Lower lobe of right lung (tissue), 2 donors: ENCODE data around the gene GRM5. TPM values are rescaled to one million over a fixed set of nuclear protein-coding genes. Genes with fewer than 3 reads are reported as not detected.
"Not testable (repeated sequence)": the region's sequence is repeated elsewhere in the genome, so short reads cannot be mapped to it uniquely, and the experiment has no call there.

Experiments used
- ATAC-seq, 2 donors: fragments of 200-7000 bp; cut with Tn5 transposase; one replicate each; pipeline ENCODE4 v1.9.1; 2020 to 2022; ENCODE audit warnings: mild to moderate bottlenecking in 2 of 2, moderate library complexity in 2 of 2
- DNase-seq: peaks from one replicate; pipeline ENCODE4 v3.0.0-alpha.2; 2020
- H3K27ac ChIP-seq: fragments of 200-600 bp; one replicate; pipeline ENCODE4 v1.8.0; 2022
- H3K27me3 ChIP-seq: fragments of 200-600 bp; one replicate; pipeline ENCODE4 v1.8.0; 2022; ENCODE audit warnings: low read depth
- H3K36me3 ChIP-seq: fragments of 200-600 bp; one replicate; pipeline ENCODE4 v1.8.0; 2022; ENCODE audit warnings: mild to moderate bottlenecking
- H3K4me1 ChIP-seq: fragments of 200-600 bp; one replicate; pipeline ENCODE4 v1.8.0; 2022
- H3K4me3 ChIP-seq: fragments of 200-600 bp; one replicate; pipeline ENCODE4 v1.8.0; 2022; ENCODE audit warnings: mild to moderate bottlenecking
- H3K9me3 ChIP-seq: fragments of 200-600 bp; one replicate; pipeline ENCODE4 v1.8.0; 2022
- intact Hi-C: fragments of 100-400 bp; cut with DNase I; formaldehyde crosslinking; loops from one replicate; pipeline ENCODE4 v1.11.0; 2022
- long read RNA-seq: library from polyadenylated mRNA; unstranded; transcript quantifications from one replicate; pipeline ENCODE4 v2.0.0, GENCODE V29; 2021
- total RNA-seq: library from RNA; stranded (reverse); fragmentation: NEBNext Ultra II Directional; extraction: Animal tissue kit (Norgen Biotek cat#: 25700); gene quantifications from one replicate; pipeline ENCODE4 v1.2.1, GENCODE V29; 2021
- TF ChIP-seq, protein P1 (sequence below): fragments of 200-600 bp; IDR thresholded peaks from one replicate; pipeline ENCODE4 v1.8.0; 2022; ENCODE audit warnings: antibody characterized with exemption, mild to moderate bottlenecking
- donor health status: DM: no; HTN: yes; CAD: no; lungs with severe emphysema.

The GRM5 gene
- 0.21 TPM for total RNA-seq
- long read RNA-seq, result 0 reads

DNA sequence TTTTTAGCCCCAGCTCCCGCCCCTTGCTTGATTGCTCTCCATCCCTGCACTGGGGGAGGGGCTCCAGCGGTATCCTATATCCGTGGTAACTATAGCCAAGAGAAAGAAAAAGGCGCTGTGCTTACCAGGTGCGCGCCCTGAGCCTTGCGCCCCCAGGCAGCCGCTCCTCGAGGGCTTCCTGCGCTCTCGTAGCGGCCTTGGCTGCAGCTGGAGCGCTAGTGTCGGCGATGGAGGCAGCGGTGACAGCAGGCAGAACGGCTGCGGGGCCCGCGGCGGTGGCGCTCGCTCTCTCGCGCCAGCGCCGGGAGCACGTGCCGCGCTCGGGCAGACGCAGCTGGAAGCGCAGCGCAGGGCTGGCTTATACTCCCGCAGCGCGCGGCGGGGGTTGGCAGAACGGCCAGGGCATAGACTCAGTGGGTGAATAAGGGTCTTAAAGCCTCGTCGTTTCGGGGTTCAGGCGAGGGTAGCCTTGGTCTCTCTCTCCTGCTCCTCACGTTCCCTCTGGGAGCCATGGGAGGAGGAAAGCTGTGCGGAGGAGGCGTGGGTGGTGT, at the start of gene GRM5:
Gene GRM5, minus strand, starts transcription at position 332 of the 551 bp plus-strand sequence. CDS start 18,110 bp downstream, outside the sequence.
- intact Hi-C loops, H3K36me3 ChIP-seq, H3K4me1 ChIP-seq, ATAC-seq, H3K27me3 ChIP-seq, H3K27ac ChIP-seq, H3K9me3 ChIP-seq, H3K4me3 ChIP-seq: not testable (repeated sequence)
- DNase-seq, result peak; percentile 29

DNA sequence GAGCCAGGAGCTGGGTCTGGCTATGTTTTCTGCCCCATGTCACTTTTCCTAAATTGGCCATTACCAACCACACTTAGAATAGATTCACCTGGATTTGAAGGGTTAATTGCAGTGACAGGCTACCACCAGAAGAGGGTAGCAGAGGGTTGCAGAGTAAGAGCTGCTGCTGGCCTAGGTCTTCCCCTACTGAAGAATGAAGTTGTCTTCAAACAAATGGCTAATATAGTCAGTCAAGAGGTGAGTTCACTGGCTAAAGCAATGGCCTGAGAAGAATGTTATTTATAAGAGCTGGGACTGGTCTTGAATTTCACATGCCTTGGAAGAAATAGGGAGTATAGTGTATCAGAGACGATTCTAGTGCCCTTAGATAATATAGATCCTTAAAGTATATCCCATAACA, 32.2 kb upstream of the GRM5 start:
- intact Hi-C loops, H3K9me3 ChIP-seq, H3K27me3 ChIP-seq, H3K4me1 ChIP-seq, H3K27ac ChIP-seq, DNase-seq, H3K36me3 ChIP-seq, H3K4me3 ChIP-seq: not testable (repeated sequence)
- TF ChIP-seq, protein P1, sequence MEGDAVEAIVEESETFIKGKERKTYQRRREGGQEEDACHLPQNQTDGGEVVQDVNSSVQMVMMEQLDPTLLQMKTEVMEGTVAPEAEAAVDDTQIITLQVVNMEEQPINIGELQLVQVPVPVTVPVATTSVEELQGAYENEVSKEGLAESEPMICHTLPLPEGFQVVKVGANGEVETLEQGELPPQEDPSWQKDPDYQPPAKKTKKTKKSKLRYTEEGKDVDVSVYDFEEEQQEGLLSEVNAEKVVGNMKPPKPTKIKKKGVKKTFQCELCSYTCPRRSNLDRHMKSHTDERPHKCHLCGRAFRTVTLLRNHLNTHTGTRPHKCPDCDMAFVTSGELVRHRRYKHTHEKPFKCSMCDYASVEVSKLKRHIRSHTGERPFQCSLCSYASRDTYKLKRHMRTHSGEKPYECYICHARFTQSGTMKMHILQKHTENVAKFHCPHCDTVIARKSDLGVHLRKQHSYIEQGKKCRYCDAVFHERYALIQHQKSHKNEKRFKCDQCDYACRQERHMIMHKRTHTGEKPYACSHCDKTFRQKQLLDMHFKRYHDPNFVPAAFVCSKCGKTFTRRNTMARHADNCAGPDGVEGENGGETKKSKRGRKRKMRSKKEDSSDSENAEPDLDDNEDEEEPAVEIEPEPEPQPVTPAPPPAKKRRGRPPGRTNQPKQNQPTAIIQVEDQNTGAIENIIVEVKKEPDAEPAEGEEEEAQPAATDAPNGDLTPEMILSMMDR, result peak; percentile 59
- peak; percentile 80 to 88 for ATAC-seq

DNA sequence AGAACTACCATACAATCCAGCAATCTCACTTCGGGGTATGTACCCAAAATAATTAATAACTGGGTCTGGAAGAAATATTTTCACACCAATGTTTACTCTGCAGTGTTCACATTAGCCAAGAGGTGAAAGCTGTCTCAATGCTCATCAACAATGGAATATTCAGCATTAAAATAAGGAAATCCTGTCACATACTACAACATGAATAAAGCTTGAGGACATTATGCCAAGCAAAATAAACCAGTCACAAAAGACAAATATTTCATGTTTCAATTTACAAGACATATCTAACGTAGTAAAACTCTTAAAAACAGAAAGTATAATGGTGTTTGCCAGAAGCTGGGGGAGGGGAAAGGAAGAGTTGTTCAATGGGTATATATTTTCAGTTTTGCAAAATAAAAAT, 28.0 kb upstream of the GRM5 start:
- intact Hi-C loops, H3K27ac ChIP-seq, DNase-seq, H3K4me3 ChIP-seq, H3K36me3 ChIP-seq, H3K9me3 ChIP-seq, H3K27me3 ChIP-seq, ATAC-seq, H3K4me1 ChIP-seq: not testable (repeated sequence)

DNA sequence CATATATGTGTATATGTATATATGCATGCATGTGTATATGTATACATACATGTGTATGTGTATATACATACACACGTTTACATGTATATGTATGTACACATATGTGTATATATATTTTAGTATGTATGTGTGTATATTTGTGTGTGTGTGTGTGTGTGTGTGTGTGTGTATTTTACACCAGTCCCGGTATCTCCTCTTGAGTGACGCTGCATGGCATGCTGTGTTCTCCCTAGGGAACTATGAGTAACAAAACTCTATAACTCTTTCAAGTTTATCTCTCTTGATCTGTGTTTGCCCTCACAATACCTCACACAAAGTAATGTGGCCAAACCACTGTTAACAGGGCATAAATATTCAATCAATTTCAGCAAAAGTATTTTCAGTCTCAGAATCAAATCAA, 19.2 kb upstream of the GRM5 start:
- H3K36me3 ChIP-seq, H3K4me1 ChIP-seq, H3K27me3 ChIP-seq, ATAC-seq, H3K4me3 ChIP-seq, H3K9me3 ChIP-seq, DNase-seq, intact Hi-C loops, H3K27ac ChIP-seq: not testable (repeated sequence)

DNA sequence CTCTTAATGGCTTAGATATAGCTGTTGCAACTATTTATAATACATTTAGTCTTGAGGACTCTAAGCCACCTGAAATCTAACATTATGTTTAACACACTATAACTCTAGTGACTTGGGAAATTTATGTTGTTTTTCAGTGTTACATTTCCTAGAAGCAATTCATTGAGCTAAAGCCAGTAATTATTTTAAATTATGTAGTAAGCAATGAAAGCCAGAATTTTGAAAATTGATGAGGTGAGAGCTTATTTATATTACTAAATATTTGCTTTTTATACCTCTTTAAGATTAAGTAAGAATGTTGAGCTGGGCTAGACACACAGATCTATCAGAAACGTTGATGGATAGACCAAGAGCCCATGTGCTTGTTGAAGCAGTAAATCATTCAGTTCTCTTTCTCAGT, 5.1 kb upstream of the GRM5 start:
- H3K4me1 ChIP-seq, ATAC-seq, H3K4me3 ChIP-seq, H3K27ac ChIP-seq, H3K9me3 ChIP-seq, H3K36me3 ChIP-seq, intact Hi-C loops, DNase-seq, H3K27me3 ChIP-seq: not testable (repeated sequence)

DNA sequence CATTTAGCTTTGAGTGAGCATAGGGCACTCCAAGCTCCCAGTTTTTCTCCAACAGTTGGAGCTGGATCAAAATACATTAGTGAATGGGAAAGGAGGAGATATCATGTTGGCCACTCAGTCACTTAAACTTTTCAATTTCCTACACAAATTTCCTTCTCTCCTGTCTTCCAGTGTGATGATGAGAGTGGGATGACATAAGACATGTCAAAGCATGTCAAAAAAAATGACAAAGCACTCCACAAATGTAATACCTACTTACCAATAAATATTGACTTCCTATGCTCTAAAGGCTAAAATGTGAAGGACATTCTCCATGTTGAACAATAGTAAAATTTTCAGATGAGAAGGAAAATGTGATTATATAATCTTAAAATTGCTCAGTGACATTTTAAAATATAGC, 1.5 kb upstream of the GRM5 start:
- Histone ChIP-seq H3K4me1 (no peaks in the 10 kb centered on the region), H3K9me3 (no peaks in the 10 kb centered on the region), H3K27me3 (peaks cover 5% of the 10 kb centered on the region), H3K36me3 (no peaks in the 10 kb centered on the region), H3K27ac (no peak overlapping the region), H3K4me3 (no peak overlapping the region)
- TF ChIP-seq, protein P1, result no peak
- ATAC-seq, result no peak
- DNase-seq, result no peak
- intact Hi-C loops, result no loop called here

DNA sequence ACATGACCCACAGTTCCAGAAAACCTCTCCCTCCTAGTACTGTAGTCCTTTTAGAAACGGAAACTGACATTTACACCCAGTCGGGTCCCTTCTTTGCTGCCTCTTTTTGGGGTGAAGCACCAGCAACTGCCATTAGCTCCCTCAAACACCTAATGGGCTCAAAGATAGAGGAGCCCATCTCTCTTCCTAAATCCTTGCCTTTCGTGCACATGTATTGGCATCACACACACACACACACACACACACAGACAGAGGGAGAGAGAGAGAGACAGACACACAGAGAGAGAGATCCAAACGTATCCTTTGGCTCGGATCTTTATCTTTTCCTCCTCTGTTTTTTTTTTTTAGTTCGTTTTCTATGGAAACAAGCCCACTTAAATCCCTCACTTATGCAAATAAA, 716 bp downstream of the GRM5 start:
- ATAC-seq (no peak), DNase-seq (no peak)
- intact Hi-C loops, result no loop called here
- Histone ChIP-seq H3K27me3 (peaks cover 5% of the 10 kb centered on the region), H3K4me3 (no peak overlapping the region), H3K9me3 (no peaks in the 10 kb centered on the region), H3K36me3 (no peaks in the 10 kb centered on the region), H3K27ac (no peak overlapping the region), H3K4me1 (no peaks in the 10 kb centered on the region)
- TF ChIP-seq, protein P1, result no peak

DNA sequence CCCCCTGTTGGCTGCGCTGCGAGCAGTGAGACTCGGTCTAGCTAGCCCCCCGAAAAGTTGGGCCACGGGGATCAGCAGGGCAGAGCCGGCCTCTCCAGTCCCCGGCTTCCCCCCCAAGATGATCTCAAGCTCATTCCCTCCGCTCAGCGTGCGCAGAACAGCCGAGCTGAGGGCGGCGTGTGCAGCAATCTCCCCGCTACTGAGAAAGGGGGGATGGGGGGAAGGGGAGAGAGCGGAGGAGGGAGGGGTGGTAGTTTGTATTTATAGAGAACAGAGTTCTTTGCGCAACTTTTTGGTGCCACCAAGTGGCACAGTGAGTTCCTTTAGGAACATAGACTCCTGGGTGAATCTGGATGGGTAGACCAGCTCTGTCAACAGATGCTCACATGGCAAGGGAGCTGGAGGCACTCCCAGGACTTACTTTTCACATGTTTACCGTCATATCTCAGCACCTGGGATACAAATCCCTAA, 2.3 kb downstream of the GRM5 start:
- H3K27me3 ChIP-seq, H3K27ac ChIP-seq, H3K4me1 ChIP-seq, intact Hi-C loops, H3K4me3 ChIP-seq, ATAC-seq, H3K9me3 ChIP-seq, DNase-seq, H3K36me3 ChIP-seq: not testable (repeated sequence)

DNA sequence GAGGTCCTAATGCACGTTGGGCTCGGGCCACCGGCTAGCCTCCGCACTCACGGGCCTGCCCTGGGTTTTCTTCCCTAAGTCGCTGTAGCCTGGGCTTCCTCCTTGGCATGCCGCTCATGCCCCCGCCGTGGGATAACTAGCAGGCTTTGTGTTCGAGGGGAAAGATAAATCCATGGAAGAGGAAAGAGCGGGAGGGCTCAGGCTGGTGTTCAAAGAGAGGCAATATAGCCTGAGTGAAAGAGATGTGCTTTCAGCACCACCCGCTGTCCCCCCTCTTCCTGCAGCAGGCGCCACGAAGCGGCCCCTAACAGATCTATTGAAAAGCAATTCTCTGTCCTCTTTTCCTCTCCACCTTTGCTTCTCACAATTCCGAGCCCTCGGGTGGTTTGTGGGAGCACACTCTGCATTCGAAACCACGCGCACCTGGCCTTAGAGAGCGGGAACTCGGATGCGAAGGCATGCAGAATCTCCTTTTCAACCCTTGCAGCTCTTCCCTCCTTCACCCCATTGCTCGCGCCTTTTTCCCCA, 2.9 kb downstream of the GRM5 start:
- H3K27ac ChIP-seq, H3K4me3 ChIP-seq, intact Hi-C loops, H3K27me3 ChIP-seq, H3K36me3 ChIP-seq, H3K4me1 ChIP-seq, DNase-seq, H3K9me3 ChIP-seq, ATAC-seq: not testable (repeated sequence)

DNA sequence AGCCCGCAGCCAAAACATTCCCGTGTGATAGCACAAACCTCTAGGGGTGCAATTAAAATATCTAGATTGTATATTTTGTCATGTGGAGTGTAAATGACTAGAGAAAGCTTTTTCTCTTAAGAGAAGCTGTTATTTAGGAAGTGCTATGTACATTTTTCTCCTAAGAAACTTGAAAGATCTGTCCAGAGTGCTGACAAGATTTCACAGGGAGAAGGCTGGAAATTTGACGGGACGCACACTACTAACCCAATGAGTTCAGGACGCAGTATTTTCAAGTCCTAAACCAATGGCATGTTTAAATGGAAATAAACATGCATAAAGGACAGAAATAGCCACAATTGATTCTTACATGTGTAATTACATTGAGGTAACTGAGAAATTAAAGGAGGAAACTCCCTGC, 3.9 kb downstream of the GRM5 start:
- H3K9me3 ChIP-seq, H3K27ac ChIP-seq, ATAC-seq, DNase-seq, H3K4me1 ChIP-seq, H3K36me3 ChIP-seq, H3K27me3 ChIP-seq, intact Hi-C loops, H3K4me3 ChIP-seq: not testable (repeated sequence)

DNA sequence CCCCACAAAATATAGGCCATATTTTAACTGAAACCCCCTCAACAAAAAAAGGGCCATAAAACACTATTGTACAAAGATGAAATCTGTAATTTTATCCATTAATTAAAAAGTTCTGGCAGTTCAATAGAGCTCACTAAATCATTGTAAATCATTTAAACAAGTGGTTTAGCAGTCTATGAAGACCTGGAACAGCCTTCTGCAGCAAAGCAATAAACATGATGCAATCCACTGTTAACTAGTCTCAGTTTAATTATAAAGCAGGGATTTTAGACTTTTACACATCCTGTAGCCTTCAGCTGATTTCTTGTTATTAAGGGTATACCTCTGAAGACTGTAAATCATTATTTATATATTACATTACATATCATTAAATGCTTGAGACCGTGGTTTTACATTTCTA, 8.4 kb downstream of the GRM5 start:
- H3K36me3 ChIP-seq, intact Hi-C loops, H3K4me3 ChIP-seq: not testable (repeated sequence)

More for the DNA sequence above, 8.4 kb downstream of the GRM5 start:
- not testable (repeated sequence) for DNase-seq, H3K9me3 ChIP-seq, H3K4me1 ChIP-seq, H3K27ac ChIP-seq, ATAC-seq, H3K27me3 ChIP-seq
